DMS153 (cell line): ENCODE measurements around the gene PTOV1.

Experiments used
- DNase-seq: peaks from one replicate; lab custom pipeline; 2025; lab: John Stamatoyannopoulos, UW

Gene PTOV1

DNA sequence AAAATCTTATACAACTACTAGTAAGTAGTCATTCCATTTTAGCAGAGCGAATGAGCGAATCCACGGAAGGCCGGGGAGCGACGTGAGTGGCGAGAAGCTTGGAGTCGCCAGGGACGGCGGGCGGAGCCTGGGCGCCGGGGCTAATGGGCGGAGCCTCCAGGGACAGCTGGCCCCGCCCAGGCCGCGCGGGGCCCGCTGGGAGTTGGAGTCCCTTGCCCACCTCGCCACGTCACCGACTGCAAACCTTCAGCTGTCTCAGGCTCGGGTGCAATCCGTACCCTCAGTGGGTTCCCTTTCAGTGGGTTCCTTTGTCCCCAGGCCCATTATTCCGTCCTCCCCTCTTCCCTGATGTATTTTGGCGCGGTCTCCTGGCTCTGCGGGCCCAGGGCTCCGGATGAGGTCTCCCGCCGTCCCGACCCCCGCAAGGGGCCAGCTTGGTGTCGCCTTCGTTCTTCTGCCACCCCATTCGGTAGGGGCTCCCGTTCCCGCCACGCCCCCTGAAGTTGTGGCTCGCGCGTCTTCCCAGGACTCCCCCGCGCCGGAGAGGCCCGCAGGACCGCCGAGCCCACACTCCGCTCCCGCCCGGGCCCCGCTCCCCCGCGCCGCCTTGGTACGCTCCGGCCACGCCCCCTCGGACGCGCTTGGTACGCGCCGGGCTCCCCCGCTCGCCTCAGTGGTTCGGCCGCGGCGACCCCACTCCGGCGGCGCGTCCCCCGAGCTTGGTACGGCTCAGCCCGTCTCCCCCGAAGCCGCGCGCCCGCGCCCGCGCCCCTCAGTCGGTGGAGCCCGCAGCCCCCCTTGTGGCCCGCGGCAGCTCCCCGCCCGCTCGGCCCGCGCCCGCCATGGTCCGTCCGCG is at the start of gene PTOV1:
TSS of gene PTOV1 (plus strand) at position 673 of the 856 bp plus-strand sequence.
- DNase-seq: peak; percentile 82

DNA sequence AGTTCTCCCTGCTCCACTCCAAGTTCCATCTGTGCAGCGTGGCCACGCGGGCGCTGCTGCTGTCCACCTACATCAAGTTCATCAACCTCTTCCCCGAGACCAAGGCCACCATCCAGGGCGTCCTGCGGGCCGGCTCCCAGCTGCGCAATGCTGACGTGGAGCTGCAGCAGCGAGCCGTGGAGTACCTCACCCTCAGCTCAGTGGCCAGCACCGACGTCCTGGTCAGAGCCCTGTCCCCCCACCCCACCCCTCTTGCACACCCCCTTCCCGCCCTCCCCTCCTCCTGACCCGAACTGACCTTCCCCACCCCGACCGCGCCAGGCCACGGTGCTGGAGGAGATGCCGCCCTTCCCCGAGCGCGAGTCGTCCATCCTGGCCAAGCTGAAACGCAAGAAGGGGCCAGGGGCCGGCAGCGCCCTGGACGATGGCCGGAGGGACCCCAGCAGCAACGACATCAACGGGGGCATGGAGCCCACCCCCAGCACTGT is 49.5 kb upstream of the PTOV1 start:
- DNase-seq: no peak

DNA sequence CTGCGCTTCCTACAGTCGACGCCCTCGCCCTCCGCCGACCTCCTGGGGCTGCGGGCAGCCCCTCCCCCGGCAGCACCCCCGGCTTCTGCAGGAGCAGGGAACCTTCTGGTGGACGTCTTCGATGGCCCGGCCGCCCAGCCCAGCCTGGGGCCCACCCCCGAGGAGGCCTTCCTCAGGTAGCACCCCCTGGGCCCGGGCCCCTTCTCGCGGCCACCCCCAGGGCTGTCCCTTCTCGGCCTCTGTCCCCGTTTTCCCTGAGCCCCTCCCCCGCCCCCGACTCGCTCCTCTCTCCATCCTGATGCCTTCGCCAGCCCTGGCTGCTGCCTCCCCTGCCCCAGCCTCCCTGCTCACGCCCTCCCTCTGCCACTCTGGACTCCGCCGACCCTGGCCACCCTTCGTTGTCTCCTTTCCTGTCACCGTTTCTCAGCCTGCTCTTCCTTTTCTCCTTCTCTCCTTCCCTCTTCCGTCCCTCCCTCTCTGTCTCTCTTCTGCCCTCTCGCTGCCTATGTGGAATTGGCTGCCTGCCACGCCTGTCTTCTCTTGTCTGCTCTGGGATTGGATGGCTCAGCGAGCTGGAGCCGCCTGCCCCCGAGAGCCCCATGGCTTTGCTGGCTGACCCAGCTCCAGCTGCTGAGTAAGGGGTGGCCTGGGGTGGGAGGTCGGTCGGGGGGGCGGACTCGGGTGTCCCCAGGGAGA is 48.8 kb upstream of the PTOV1 start:
- DNase-seq: peak; percentile 77

DNA sequence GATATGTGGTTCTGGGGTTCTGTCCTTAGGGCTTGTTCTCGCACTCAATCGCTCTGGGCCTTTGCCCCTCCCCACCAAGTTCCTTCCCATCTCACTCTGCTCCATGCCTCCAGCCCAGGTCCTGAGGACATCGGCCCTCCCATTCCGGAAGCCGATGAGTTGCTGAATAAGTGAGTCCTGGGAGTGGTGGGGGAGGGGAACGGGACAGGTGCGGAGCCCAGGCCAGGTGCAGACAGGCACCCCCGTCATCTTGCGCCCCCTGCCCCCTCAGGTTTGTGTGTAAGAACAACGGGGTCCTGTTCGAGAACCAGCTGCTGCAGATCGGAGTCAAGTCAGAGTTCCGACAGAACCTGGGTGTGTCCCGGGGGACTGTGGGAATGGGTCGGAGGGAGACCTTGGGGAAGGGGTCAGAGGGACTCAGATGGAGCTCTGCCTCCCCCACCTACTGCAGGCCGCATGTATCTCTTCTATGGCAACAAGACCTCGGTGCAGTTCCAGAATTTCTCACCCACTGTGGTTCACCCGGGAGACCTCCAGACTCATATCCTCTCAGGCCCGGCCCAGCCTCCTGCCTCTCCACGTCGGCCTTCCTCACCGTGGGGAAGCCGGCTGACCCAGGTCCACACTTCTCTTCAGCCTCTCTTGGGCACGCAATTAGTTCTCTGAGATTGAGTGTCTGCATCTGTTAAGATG is 48.0 kb upstream of the PTOV1 start:
- DNase-seq: peak; percentile 74

DNA sequence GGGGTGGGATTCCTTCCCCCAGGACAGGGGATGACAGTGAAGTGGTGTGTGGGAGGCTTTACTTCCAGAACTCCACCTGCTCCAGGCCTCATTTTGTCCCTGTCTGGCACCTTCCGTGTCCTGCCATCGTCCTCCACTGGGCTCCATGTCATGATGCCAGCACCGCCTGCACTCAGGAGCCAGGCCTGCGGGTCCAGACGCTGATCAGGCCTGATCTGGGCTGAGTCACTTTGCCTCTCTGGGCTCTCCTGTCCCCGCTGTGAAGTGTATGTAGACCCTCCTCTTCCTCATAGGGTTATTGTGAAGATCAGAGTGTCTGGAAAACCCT is 47.5 kb upstream of the PTOV1 start:
- DNase-seq: no peak

DNA sequence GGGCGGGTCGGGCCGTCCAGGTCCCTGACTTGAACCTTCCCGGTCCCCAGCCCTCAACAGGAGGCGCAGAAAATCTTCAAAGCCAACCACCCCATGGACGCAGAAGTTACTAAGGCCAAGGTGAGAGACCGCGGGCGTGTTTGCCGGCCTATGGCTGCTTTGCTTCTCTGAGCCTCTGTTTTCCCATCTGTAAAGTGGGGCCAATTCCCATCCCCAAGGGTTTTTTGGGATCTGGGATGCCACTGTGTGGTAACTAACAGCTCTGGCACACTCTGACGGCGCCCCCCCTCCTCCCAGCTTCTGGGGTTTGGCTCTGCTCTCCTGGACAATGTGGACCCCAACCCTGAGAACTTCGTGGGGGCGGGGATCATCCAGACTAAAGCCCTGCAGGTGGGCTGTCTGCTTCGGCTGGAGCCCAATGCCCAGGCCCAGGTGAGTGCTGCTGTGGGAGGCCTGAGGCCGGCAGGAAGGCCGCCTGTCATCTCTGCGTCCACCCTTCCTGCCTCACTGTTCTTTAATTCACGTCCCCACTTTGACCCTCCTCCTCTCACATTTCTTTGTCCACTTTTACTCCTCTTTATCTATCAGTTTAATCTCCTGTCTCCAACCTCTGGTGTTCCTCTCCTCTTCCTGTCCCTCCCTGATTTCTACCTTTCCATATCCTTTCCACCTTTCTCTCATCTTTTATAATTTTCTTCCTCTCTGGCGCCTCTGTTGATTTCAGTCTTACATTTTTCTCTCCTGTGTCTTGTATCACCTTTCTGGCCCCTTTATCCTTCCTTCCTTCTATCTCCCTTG is 44.9 kb upstream of the PTOV1 start:
- no peak for DNase-seq

DNA sequence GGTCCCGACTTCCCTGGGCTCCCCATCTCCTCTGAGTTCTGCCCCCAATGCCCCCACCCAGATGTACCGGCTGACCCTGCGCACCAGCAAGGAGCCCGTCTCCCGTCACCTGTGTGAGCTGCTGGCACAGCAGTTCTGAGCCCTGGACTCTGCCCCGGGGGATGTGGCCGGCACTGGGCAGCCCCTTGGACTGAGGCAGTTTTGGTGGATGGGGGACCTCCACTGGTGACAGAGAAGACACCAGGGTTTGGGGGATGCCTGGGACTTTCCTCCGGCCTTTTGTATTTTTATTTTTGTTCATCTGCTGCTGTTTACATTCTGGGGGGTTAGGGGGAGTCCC is 44.4 kb upstream of the PTOV1 start:
- no peak for DNase-seq

DNA sequence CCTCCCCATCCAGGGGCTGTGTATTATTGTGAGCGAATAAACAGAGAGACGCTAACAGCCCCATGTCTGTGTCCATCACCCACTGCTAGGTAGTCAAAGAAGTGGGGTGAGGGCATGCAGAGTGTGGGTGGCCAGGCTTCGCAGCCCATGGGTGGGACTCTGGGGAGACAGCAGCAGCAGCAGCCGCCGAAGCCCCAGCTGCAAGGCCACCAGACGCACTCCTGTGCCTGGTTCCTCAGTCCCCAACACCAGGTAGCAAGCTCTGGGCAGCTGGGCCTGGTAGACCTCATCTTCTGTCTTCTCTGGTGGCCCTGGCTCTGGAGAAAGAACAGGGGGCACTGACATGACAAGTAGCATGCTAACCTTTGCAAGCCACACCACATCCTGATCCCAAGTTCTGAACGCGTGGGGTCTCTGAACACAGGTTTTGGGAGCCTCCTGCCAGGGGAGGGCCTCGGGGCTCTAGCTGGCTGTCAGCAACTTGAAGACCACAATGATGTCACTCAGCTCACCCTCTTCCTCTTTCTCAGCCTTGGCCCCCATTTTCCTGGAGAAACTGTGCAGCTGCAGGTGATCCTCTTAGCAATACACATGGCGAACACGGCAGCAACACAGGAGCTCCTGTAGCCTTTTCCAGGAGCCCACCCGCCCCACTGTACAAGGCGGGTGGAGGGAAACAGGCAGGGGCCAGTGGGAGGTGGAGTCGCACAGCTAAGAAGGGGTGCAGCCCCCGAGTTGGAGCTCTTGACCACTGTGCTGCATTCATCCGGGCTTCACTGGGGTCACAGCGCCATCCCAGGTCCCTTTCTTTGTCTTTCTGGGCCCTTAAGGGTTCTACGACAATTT is 43.7 kb upstream of the PTOV1 start:
- no peak for DNase-seq

DNA sequence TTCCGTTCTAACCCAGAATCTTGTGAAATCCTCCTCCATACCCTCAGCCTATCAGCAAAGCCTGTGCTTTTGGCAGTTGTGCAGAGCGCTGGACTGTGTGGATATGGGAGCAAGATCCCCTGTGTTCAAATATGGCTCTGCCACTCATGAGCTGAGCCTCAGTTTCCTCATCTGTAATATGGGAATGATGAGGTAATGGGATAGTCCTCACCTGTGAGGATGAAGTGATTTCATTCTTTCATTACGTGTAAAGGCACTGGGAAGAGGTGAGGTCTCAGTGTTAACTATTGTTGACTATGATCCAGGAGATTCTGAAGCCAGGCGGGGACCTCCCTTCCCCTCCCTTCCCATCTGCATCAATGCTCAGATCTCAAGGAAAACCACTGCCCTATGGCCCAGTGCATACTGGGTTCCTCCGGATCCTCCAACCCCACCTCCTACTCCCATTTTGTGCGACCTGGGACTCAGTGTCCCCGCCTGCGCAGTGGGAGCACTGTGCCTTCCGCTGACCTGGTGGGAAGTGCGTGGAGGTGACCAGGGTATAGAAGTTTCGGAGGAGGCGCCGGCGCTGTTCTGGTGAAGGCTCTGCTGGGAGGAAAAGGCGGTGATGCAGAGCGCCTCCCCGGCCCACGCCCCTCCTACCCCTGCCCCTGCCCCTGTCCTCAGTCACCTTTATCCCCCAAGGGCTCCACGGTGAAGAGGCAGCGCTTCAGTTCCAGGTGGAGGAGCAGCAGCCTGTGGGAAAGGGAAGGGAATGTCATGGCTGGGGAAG is 42.9 kb upstream of the PTOV1 start:
- DNase-seq: no peak

DNA sequence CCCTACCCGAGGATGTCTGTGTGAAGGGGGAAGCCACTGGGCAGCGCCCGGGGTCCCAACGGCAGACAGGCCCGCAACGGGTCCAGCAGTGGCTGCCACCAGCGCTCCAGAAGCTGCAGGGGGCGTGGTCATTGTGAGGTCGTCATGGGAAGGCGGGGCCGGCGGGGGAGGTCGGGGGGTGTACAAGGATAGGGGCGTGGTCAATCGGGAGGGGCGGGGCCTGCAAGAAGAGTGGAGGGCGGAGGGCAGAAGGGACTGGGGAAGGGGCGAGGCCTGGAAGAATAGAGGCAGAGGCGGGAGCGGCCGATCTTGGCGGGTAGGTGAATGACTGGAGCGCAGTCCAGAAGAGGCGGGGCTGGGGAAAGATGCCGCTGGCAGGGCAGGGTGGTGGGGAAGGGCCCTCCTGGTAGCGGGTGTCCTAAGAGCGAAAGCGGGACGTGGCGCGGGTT is 42.2 kb upstream of the PTOV1 start:
- peak; percentile 86 for DNase-seq

DNA sequence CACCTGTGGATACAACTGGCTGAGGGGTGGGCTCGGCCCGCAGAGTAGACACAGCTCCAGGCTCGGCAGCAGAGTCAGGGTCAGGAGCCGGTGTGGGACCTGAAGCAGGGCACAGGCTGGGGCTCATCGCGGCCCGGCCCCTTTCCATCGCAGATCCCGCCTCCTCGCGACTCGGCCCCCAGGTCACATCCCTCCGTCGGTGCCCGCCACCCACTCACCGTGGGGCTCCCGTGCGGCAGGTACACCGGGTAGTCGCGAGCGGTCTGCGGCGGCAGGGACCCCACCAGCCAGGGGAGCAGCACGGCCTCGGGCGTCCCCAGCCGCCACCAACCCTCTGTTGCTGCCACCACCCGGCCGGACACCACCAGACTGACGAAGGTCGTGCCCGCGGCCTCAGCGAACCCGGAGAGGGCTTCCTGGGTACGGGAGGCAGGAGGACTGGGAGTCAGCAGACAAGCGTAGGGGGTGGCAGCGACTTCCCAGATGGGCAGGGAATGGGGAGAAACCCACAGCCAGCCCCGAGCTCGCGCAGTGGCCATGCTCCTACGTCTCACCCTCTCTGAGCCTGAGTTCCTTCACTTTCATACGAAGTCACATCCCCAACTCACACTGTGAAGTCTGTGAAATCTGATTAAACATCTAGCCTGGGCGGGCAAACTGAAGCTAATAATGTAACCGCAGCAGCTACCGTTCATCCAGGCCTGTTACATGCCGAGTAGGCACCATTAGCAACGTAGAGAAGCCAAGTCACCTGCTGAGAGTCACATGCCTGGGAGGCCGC is 41.6 kb upstream of the PTOV1 start:
- no peak for DNase-seq

DNA sequence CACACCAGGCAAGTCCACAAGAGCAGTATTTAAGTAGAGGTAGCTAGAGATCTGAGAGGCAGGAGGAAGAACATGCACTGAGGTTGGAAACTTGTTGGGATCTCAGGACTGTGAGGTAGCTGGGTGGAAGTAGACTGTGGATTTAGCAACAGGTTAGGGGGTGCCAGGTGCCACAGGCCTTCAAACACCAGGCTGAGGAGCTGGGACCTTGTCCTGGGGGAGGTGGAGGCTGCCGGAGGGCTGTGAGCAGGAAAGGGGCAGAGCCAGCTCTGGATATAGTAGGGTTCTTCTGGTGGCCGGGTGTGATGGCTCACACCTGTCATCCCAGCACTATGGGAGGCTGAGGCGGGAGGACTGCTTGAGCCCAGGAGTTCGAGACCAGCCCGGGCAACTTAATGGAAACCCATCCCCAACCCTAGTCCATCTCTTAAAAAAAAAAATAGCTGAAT is 41.0 kb upstream of the PTOV1 start:
- no peak for DNase-seq

DNA sequence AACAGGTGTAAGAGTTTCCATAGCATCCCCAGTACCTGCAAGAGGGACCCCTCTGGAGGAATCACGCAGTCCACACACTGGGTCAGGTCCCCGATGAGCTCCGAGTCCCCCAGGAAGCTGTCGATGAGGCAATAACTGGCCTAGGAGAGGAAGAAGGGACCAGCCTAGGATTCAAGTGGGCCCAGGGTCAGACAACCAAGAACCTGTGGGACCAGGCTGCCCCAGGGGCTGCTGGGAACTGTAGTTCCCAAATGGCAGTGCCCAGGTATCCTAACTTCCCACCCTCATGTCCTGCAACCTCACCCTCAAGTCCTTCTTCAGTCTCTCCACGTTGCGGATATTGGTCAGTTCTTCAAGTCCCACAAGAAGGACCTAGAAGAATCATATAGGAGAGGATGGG is 39.6 kb upstream of the PTOV1 start:
- DNase-seq: no peak

DNA sequence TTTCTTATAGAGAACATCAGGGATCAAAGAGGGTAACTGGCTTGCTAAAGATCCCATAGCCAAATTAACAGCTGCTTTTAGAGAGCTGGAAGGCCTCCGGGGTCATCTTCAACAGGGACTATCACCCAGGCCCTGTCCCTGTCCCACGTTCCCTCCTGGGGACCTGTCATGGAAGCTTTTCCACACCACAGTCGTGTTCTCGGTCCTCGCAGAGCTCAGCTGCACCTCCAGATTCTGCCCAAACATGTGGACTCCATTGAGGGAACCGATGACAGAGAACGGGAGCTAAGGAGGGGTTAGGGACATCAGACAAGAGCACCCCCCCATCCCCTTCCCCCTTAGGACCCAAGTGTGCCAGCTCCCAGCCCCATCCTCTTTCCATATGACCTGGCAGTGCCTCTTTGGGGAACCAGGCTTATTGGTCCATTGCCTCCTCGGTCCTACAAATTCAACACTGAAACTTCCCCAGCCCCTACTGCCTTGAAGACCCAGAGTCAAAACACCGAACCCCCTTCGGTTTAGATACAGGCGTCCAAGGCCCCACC is 38.4 kb upstream of the PTOV1 start:
- no peak for DNase-seq

DNA sequence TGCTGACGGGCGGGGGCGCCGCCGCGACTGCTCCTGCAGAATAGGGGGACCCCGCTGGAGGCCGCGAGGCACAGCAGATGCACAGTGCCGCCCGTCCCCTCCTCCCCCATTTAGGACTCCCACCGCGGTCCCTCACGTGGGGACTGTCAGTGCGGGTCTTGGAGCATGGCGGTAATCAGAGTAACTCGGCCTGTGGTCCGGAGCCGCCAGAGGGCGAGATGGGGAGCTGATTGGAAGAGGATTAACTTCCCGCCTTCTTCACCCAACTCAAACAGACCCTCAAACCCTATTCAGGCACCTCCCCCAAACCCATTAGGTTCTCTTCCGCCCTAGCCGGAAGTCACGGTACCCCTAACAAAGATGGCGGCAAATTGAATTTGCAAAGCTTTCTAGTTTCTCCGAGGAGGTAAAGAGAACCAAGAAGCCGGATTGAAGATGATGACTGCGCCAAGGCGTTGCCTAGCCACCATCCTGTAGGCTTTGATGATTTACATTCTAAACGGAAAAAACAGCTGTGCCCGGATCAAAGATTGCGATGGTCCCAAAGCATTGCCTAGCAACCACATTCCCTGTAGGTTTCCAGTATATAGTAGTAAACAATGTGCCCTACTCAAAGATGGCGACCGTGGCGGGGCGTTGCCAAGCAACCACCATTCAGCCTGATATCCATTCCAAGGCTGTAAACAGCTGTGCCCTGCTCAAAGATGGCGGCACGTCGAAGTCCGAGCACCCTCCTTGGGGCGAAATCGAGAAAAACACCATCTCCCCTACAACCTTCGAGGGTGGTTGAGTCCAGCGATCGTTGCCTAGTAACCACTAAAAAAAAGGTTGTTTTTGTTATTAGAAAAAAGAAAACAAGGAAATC is 37.7 kb upstream of the PTOV1 start, which contains the start of gene FUZ:
TSS of gene FUZ (minus strand) at position 296 of the 865 bp plus-strand sequence. CDS start at position 110, 186 bp downstream.
- DNase-seq: peak; percentile 98

DNA sequence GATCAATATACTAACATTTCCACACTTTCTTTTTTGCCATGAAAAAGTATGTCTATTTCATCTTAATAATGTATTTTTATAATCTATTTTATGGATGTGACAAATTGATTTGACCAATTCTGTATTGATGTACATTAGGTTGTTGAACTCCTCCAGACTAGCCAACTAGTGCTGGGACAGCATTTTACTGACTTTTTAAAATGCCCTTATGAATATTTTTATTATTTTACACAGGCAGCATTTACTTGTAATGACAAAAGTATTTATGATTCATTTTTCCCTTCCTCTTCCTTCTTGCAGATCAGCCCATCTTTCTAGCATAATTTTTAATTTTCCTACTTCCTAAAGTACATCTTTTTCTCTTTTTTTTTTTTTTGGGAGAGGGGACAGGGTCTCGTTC is 36.9 kb upstream of the PTOV1 start:
- no peak for DNase-seq

DNA sequence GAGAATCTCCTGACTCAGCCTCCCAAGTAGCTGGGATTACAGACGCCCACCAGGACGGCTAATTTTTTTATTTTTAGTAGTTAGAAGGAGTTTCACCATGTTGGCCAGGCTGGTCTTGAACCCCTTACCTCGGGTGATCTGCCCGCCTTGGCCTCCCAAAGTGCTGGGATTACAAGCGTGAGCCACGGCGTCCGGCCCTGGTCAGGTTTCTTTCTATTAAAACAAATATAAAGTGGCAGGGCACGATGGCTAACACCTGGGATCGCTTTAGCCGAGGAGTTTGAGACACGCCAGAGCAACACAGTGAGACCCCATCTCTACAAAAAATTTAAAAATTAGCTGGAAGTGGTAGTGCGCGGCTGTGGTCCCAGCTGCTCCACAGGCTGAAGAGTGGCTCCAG is 34.4 kb upstream of the PTOV1 start:
- no peak for DNase-seq
